GM18907 (cell line): ENCODE measurements around the gene TJP1.
"Not testable (repeated sequence)": the region's sequence is repeated elsewhere in the genome, so short reads cannot be mapped to it uniquely, and the experiment has no call there.

Experiments
- ATAC-seq: cut with Tn5 transposase; IDR thresholded peaks from one replicate; pipeline ENCODE4 v1.9.1; 2021; ENCODE audit warnings: mild to moderate bottlenecking, moderate library complexity; ENCODE audit not compliant: unreplicated experiment

Gene TJP1

GRCh38 chr15:29840054-29840453 lies 17.8 kb upstream of the TJP1 start:
- ATAC-seq = no peak

DNA sequence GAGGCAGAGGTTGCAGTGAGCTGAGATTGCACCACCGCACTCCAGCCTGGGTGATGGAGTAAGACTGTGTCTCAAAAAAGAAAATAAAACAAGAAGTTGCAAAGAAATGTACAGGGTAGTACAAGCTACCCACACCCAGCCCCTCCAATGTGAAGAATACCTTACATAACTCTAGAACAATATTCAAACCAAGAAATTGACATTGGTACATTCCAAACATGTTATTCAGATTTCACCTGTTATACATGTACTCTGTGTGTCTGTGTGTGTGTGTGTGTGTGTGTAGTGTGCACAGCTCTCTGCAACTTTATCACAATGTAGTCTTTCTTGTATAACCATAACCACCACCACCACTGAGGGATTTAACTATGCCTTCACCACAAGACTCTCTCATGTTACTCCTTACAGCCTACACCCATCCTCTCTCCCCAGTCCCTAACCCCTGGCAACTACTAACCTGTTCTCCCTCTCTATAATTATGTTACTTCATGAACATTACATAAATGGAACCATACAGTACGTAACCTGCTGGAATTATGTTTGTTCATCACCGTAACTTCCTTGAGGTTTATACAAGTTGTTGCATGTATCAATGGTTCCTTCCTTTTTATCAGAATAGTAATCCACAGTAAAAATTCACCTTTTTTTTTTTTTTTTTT lies 16.2 kb upstream of the TJP1 start:
- ATAC-seq = no peak

DNA sequence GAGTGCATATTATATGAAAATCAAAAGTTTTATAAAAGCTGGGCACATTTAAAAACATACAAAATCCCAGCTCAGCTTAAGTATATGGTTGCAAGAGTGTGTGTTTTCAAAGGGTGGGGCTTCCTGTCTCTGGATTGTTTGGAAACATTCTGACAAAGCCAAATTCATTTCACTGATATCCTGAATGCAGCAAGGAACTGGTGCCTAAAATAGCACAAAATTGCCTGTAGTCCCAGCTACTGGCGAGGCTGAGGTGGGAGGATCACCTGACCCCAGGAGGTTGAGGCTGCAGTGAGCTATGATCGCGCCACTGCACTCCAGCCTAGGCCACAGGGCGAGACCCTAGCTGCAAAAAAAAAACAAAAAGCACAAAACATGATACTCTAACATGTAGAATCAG lies 13.0 kb upstream of the TJP1 start:
- ATAC-seq = no peak

- no peak for ATAC-seq
These were observed 10.4 kb upstream of the TJP1 start for GRCh38 chr15:29832709-29833108.

GRCh38 chr15:29826908-29827820 lies 4.9 kb upstream of the TJP1 start:
- ATAC-seq = no peak

DNA sequence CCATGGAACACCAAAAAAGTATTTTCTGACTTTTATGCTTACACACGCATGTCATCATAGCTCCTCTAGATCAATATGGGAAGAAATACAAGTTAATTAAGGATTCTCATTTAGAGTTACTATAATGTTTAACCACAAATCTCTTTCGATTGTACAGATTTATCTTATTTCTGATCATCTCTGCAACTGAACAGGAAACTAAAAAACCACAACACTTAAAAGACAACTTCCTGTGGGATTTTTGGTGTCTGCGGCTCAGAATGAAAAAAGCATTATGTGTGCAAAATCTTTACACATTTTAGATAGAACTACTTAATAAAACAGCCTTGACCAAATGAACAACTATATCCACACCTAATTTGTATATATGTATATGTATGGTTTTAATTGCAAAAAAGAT lies 3.0 kb upstream of the TJP1 start:
- ATAC-seq = peak; percentile 70

DNA sequence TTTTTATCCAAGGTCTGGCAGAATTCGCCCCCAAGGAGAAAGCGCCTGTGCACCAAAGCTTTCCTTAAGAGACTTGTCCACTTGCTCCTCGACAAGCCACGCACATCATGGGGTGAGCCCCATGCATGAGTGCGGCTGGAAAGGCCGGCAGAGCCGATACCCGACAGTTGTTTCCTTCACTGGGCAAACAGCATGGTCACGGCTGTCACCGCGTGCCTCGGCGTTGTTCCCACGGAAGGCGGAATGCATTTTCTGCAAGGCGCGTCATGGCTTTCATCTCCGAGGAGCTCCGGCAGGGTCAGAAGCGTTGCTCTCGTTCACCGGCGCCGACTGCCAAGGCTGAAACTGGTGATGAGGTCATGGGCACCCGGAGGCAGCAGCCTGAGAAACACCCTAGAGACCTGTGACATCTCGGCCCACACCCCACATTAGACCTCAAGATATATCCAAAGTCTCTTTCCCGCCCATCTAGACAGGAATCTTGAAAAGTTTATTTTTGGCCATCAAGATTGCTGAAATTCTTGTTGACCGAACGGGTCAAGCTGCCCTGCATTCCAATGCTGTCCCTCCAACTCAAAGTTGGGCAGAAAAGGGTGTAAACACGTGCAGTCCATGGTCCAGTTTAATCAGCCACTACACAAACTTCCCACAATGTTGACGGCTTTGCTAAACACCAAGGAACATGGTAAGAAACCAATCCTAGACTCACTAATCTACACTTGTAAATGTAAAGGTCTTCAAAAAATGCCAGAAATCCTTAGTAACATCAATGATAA lies 604 bp upstream of the TJP1 start:
- no peak for ATAC-seq

DNA sequence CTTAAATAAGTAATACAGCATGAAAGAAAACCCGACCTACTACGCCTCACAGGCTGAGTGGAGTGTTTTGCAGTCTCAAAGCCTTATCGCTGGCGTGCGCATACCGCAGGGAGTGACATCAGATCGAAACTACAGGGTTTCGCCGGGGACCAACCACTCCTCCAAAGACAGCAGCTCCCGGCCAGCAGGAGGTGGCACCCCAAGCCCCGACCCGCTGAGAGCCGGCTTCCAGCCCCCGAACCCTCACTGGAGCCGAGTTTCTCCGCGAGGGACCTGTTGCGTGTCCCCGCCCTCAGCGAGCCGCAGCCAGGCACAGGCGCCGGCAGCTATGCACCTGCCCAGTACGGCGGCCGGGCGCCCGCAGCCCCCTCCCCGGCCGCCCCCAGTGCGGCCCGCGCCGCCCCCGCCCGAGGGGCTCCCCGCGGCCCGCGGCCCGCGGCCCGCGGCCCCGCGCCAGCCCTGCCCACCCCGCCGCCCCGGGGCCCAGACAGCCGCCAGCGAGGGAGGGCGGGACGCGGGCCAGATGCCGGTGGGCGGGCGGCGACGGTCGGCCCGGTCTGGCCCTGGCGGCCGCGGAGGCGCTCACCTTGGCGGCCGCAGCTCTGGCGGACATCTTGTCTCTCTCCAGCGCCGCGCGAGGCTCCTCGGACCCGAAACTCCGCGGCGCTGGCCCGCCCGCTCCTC lies 710 bp downstream of the TJP1 start:
- ATAC-seq = peak; percentile 81

GRCh38 chr15:29820394-29821154 lies 1.7 kb downstream of the TJP1 start:
- ATAC-seq = no peak

DNA sequence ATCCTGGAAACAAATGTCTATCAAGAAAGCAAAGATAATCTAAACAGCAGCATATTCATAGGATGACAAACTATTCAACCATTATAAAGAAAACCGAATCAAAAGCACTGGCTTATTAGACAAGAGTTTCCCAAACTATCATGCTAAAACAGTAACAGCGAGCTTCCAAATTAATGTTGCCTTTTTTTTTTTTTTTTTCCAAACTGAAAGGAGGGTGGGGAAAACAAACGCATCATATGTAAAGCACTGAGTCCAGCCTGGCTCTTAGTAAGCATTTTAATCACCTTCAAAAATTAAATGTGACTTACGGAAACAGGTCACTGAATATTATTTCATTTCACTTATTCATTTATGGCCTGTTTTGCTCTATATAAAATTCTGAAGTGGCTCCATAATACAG lies 2.3 kb downstream of the TJP1 start:
- ATAC-seq = no peak

- ATAC-seq = no peak
These were observed 4.1 kb downstream of the TJP1 start for GRCh38 chr15:29818141-29818540.

DNA sequence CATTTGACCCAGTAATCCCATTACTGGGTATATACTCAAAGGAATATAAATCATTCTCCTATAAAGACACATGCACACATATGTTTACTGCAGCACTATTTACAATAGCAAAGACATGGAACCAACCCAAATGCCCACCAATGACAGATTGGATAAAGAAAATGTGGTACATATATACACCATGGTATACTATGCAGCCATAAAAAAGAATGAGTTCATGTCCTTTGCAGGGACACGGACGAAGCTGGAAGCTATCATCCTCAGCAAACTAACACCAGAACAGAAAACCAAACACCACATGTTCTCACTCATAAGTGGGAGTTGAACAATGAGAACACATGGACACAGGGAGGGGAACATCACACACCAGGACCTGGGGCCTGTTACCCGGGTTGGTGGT lies 4.8 kb downstream of the TJP1 start:
- not testable (repeated sequence) for ATAC-seq

GRCh38 chr15:29815000-29815710 lies 7.1 kb downstream of the TJP1 start:
- ATAC-seq = no peak

GRCh38 chr15:29813009-29813408 lies 9.3 kb downstream of the TJP1 start:
- ATAC-seq = no peak

GRCh38 chr15:29812384-29812694 lies 9.9 kb downstream of the TJP1 start:
- ATAC-seq = no peak

- no peak for ATAC-seq
These were observed 10.4 kb downstream of the TJP1 start for GRCh38 chr15:29811691-29812383.

DNA sequence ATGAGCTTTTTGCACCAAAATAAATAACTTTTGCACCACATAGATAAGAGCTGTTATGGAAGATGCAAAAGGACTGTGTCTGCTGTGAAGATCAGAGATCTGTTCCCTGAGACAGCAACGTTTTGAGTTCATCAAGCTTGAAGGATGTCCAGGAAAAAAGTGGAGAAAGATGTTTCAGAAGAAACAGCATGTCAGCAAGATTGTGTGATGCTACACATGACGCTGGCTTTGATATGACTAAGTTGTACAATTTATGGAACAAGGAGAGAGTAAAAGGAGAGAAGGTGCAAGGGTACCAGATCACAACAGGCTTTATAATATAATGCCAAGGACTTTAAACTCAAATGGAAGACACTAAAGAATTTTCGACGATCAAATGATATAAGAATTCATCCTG lies 16.6 kb downstream of the TJP1 start:
- no peak for ATAC-seq

DNA sequence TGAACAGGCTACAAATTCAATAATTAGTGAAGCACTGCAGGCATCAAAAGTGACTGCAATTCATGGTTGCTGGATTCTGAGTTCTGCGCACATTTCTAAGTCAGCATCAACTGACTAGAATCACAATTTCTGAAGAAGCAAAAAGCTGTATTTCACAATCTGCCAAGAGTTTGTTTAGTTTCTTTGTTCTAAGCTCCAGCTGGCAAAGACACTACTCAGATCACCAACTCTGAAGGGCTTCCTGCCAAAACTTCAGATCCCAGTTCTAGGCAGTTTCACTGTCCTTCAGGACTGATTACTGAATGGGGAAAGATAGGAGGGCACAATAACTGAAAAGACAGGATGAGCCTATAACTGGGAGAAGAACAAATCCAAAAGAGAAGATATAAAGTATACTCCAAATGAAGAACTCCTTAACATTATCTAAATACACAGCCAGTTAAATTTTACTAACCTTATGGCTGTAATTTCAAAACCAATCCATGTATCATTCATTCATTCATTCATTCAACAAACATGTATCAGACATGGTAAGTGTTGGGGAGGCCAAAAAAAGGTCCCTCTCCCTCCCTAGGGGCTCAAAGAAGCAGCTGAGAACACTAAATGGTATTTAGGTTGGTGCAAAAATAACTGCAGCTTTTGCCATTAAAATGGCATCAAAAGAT lies 17.1 kb downstream of the TJP1 start:
- no peak for ATAC-seq

DNA sequence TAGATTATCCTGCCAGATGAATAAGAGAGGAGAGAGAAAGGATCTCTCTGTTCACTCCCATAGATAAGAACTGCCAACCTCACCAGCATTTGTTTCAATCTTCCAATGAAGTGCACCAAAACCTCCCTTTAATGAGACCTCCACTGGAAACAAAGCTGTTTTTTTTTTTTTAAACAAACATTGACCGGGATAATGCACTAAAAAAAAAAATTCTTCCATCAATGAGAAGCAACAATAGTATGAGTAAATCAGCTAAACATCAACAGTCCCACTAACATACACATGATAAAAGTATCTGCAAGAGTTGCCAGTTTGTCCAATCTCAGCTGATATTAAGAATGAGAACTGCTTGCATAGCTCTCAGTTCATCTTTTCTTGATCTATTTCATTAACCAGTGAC lies 19.9 kb downstream of the TJP1 start:
- no peak for ATAC-seq
